Measurements from ENCODE around the gene PFN3.

DNA sequence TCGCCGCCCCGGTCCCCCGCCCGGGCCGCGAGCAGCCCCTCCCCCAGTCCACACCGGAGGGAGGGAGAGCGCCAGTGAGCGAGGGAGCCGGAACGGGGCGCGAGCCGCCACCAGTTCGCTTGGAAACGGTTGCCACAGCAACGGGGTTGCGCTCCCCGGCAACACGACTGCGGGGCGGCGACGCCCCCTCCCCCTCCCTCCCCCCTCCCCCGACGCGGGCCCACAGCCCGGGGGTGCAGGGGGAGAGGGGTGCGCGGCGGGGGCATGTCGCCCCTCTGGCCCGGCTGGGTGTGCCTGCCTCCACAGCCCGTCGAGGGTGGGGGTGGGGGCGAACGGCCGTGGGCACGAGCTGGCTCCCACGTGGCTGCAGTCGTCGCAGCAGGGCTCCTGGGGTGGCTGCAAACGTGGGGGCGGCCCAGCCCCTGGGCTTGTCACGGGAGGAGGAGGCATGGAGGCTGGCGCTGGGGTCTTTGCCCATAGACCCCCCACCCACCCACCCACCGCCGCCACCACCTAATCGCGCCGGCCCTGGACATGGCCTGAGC, 46.7 kb upstream of the PFN3 start:
- no peak for TF ChIP-seq EZH2 (IDR thresholded peaks at IDR 0.05; ENCODE audit: low read depth, unreplicated experiment)
- TF ChIP-seq, protein P1, sequence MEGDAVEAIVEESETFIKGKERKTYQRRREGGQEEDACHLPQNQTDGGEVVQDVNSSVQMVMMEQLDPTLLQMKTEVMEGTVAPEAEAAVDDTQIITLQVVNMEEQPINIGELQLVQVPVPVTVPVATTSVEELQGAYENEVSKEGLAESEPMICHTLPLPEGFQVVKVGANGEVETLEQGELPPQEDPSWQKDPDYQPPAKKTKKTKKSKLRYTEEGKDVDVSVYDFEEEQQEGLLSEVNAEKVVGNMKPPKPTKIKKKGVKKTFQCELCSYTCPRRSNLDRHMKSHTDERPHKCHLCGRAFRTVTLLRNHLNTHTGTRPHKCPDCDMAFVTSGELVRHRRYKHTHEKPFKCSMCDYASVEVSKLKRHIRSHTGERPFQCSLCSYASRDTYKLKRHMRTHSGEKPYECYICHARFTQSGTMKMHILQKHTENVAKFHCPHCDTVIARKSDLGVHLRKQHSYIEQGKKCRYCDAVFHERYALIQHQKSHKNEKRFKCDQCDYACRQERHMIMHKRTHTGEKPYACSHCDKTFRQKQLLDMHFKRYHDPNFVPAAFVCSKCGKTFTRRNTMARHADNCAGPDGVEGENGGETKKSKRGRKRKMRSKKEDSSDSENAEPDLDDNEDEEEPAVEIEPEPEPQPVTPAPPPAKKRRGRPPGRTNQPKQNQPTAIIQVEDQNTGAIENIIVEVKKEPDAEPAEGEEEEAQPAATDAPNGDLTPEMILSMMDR (conservative IDR thresholded peaks at IDR 0.05; ENCODE audit: low read depth in 2 of 2), result no peak
- no peak for TF ChIP-seq EZH2phosphoT487 (IDR thresholded peaks at IDR 0.05; ENCODE audit: unreplicated experiment)
- TF ChIP-seq NANOG (IDR thresholded peaks at IDR 0.05; ENCODE audit: borderline replicate concordance), result no peak
- TF ChIP-seq POLR2AphosphoS5 (IDR thresholded peaks at IDR 0.05; ENCODE audit: low read depth), result no peak
- TF ChIP-seq JUNB (IDR thresholded peaks at IDR 0.05; ENCODE audit: unreplicated experiment), result no peak
- TF ChIP-seq ZNF331 (CRISPR knock-in tag; IDR thresholded peaks at IDR 0.05; ENCODE audit: low read depth), result no peak
- no peak for TF ChIP-seq REST (IDR thresholded peaks at IDR 0.05; ENCODE audit: unreplicated experiment)
- no peak for TF ChIP-seq STAT1 (IDR thresholded peaks at IDR 0.05; ENCODE audit: unreplicated experiment)
- no peak for TF ChIP-seq ETS1 (IDR thresholded peaks at IDR 0.05)

Measured in GM23338 (cell line).